Measurements from ENCODE around the gene MICA.
"Not testable (repeated sequence)": the region's sequence is repeated elsewhere in the genome, so short reads cannot be mapped to it uniquely, and the experiment has no call there.

MICA gene

GRCh38 chr6:31383149-31383548 lies 20.2 kb upstream of the MICA start:
- no peak for DNase-seq

- no peak for DNase-seq
These were observed 18.4 kb upstream of the MICA start for GRCh38 chr6:31385041-31385440.

DNA sequence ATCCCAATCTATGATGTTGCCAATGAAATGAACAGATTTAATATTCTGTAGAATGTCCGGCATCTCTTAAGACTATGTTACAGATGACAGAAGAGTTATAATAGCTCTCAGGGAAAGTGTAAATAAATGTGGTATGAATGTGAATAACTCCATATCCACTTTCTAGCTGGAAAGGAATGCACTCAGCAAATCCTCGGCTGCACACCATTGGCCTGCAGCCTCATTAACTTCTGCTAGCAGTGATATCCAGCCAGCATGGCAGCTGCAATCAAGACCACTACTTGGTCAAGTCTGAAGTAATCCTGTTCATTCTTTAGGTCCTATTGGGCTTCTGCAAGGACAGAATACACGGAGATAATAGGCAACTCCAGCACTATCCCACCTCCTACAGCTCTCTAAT lies 17.3 kb upstream of the MICA start:
- DNase-seq = no peak

GRCh38 chr6:31386977-31387376 lies 16.4 kb upstream of the MICA start:
- no peak for DNase-seq

- not testable (repeated sequence) for DNase-seq
These were observed 14.2 kb upstream of the MICA start for GRCh38 chr6:31388916-31389801.

GRCh38 chr6:31389802-31390132 lies 13.6 kb upstream of the MICA start:
- DNase-seq = not testable (repeated sequence)

DNA sequence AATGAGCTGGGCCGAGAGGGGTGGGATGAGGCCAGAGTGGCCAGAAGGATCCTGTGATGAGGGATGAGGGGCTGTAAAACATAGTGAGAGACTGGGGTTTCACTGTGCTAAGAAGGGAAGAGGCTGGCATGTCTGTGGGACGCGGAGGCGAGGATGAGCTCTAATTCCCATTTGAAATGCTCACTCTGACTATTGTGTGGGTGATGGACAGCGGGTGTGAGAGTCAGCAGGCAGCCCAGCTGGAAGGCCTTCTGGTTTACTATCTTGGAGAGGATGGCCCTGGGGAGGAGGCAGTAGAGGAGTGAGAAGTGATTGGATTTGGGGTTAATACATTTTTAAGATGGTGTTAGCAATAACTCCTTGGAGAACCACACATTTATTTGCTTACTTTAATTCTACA lies 9.5 kb upstream of the MICA start:
- DNase-seq = no peak

DNA sequence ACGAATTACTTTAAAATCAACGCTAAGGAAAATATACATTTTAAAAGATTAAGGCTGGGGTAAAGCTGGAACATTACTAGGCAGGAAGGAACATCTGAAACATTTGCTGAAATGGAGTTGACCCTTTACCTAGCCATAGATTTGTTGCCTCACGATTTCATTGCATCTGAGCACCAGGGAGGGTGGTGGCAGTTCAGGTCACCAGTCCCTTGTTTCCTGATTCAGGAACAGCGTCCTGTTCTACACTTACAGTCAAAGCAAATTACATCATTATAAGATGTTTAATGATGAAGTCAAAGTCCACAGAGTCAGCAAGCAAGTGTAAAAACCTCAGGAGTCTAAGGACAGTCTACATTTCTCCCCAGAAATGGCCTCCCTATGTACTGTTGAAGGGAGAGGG lies 9.0 kb upstream of the MICA start:
- DNase-seq = no peak

DNA sequence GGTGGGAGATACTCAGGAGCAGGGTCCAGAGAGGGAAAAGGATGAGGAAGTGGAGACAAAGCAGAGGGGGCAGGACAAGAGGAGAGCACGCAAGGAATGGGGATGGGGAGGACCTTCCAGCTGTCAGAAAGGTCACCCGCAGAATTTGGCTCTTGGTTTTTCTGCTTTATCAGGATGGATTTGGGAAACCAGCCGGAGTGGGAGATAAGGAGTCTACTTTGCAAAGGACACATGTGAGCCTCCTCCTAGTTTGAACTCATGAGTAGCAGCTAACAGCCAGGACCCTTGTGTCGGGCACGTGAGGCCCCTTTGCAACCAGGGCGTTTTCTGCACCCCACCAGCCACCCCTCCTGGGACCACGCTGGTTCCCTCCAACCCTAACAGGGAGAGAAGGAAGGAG lies 7.6 kb upstream of the MICA start:
- DNase-seq = no peak

- DNase-seq = no peak
These were observed 6.8 kb upstream of the MICA start for GRCh38 chr6:31396422-31397152.

DNA sequence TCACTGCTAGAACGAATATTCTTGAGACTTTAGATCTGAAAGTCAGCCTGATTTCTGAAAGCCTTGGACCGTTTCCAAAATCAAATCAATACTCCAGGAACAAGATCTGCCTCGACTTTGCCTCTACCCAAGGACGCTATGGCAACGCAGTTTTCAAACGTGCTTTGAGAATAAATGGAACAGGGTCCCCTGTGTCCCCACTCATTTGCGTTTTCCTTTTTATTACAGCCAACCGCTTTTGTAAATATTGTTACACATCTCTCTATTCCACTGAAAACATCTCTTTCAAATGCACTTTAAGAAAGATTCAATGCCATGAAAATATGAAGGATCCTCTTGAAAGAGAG lies 6.3 kb upstream of the MICA start:
- DNase-seq = peak; percentile 36

GRCh38 chr6:31397901-31398525 lies 5.4 kb upstream of the MICA start:
- DNase-seq = no peak

- DNase-seq = peak; percentile 55
These were observed 3.6 kb upstream of the MICA start for GRCh38 chr6:31399589-31400466.

DNA sequence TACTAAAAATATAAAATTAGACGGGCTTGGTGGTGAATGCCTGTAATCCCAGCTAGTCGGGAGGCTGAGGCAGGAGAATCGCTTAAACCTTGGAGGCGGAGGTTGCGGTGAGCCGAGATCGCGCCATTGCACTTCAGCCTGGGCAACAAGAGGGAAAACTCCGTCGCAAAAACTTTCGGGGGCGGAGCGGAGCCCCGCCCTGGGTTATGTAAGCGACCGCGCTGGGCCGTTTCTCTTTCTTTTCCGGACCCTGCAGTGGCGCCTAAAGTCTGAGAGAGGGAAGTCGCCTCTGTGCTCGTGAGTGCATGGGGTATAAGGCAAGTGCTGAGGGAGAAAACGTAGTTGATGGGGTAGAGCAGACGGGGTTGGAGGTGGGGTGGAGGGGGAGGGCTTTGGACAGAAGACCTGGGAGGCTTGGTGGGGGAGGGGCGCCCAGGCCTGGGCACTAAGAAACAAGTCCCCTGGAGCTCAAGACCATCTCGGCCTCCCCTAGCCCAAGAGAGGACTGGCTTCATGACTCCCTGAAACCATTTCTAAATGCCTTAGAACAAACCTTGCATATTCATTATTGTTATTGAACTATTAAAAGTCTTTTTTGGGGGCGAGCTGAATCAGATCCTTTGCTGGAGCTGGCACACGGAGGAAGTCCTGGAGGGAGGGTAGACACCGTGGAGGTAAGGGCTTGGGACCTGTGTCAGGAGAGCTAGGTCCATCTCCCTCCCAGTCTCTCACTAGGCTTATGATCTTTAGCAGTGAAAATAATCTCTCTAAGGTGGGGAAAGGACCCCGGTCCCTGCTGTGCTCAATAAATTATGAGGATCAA lies 2.7 kb upstream of the MICA start:
- DNase-seq = no peak

DNA sequence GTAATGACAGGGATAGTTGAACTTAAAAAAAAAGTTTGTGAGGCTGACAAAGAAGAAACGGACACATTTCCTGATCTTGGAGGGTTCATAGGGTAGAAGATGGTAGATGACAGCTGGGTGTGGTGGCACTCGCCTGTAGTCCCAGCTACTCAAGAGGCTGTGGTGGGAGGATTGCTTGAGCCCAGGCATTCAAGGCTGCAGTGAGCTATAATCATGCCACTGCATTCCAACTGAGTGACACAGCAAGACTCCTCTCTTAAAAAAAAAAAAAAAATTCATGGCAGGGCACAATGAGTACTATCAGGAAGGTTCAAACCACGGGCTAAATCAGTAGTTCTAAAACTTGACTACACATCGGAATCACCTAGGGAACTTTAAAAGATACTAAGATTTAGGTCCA lies 2.0 kb upstream of the MICA start:
- DNase-seq = no peak

DNA sequence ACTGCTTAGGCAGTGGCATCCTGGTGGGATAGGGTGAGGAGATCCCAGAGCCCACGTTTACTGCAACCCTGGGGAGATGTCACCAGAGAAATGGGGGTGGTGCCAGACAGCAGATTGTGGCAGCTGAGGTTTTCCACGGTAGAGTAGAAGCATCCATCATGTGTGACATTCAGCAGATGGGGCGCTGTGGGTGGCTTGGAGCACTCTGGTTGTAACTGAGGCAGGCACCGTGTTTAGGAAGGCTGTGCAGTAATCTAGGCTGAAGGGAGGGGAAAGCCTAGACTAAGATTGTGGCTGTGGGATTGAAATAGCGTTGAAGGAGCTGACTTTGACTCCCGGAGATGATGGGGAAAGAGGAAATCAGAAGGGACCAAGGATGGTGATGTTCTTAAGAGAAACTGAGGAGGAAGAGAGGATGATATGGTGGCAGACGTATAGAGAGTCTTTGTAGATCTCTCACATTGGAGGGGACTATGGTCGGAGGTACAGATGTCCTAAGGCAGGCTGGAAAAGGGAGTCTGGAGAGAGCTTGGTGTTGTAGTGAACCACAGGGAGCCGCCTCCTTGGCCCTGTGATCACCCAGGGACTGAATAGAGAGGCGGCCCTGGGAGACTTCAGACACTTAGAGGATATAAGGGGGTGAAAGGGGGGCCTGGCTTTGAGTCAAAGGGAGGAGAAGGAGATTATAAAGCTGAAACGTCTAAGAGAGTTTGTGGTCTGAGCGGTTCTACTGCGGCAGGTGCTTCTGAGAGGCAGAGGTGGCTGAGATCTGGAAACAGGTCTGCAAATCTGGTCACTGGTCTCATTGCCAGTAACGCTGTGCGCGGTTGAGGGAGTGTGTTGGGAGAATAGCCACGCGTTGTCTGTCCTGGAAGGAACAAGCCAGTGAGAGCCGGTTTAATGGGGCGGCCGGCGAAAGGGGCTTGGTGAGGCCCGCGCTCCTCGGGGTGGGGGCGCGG lies 792 bp upstream of the MICA start:
- DNase-seq = no peak

DNA sequence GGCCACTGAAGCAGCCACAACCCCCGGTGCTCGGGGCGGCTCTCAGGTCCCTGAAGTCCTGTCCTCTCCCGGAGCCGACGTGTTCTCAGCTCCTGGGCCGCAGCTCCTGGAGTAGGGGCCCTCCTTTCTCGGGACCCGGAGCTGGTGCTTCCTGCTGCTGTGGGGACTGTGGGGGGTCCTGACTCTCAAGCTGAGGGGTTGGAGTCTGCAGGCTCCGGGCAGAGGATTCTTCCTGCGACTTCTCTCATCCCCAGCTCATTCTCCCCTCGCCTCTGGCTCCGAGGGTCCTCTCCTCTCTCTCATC lies 618 bp downstream of the MICA start:
- DNase-seq = not testable (repeated sequence)

GRCh38 chr6:31405996-31406395 lies 2.6 kb downstream of the MICA start:
- no peak for DNase-seq

- no peak for DNase-seq
These were observed 4.3 kb downstream of the MICA start for GRCh38 chr6:31407699-31408098.

DNA sequence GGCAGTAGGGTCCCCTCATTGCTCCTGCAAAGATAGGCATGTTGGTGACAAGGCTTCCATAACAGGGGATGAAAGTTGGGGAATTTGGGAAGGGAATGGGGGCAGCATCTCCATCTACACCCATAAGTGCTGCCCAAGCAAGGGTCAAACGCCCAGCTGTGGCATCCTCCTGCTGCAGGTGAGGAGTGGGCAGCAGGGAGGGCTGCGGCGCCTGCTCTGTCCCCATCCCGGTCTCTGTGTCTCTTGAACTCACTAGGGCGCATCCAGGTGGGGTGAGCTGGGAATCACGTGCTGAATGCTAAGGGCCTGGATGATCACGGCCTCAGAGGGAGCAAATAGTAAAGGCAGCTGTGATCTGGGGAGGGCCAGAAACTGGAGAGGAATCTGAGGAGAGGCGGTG lies 9.1 kb downstream of the MICA start:
- DNase-seq = no peak

GRCh38 chr6:31414148-31414770 lies 10.9 kb downstream of the MICA start:
- DNase-seq = not testable (repeated sequence)
